HUDEP-2 (cell line): ENCODE data around the gene HACL1.

Experiments
- DNase-seq, 76 experiments: peaks; one replicate each; lab custom pipeline; 2025; ENCODE audit not compliant: unreplicated experiment in 76 of 76; lab: John Stamatoyannopoulos, UW

HACL1 gene

GRCh38 chr3:15585111-15585845 is 16.1 kb downstream of the HACL1 start:
- no peak for DNase-seq

GRCh38 chr3:15581471-15582394 is 19.6 kb downstream of the HACL1 start:
- DNase-seq: no peak

GRCh38 chr3:15579051-15579450 is 22.3 kb downstream of the HACL1 start:
- no peak for DNase-seq

- DNase-seq: no peak
These were observed 23.0 kb downstream of the HACL1 start for GRCh38 chr3:15578289-15578867.

GRCh38 chr3:15576475-15576874 is 24.9 kb downstream of the HACL1 start:
- DNase-seq: peak in 2 of 76 experiments; percentile 7

- no peak for DNase-seq
These were observed 25.9 kb downstream of the HACL1 start for GRCh38 chr3:15575446-15575845.

- no peak for DNase-seq
These were observed 29.2 kb downstream of the HACL1 start for GRCh38 chr3:15572138-15572537.

- DNase-seq: no peak
These were observed 38.2 kb downstream of the HACL1 start for GRCh38 chr3:15563190-15563589.

- DNase-seq: no peak
These were observed 38.8 kb downstream of the HACL1 start for GRCh38 chr3:15562560-15562959.

- no peak for DNase-seq
These were observed 42.8 kb downstream of the HACL1 start for GRCh38 chr3:15558581-15558980.

GRCh38 chr3:15557511-15557946 is 43.8 kb downstream of the HACL1 start:
- peak in 67 of 76 experiments; percentile 1 to 82 (median 43) for DNase-seq

- no peak for DNase-seq
These were observed 44.9 kb downstream of the HACL1 start for GRCh38 chr3:15556512-15556911.

- DNase-seq: no peak
These were observed 47.6 kb downstream of the HACL1 start for GRCh38 chr3:15553749-15554148.

GRCh38 chr3:15551902-15552301 is 49.5 kb downstream of the HACL1 start:
- no peak for DNase-seq

- DNase-seq: no peak
These were observed 51.5 kb downstream of the HACL1 start for GRCh38 chr3:15549846-15550245.

GRCh38 chr3:15542614-15543013 is 58.8 kb downstream of the HACL1 start:
- DNase-seq: no peak

- no peak for DNase-seq
These were observed 60.0 kb downstream of the HACL1 start for GRCh38 chr3:15541371-15541770.

- no peak for DNase-seq
These were observed 62.3 kb downstream of the HACL1 start for GRCh38 chr3:15539066-15539465.

- no peak for DNase-seq
These were observed 63.0 kb downstream of the HACL1 start for GRCh38 chr3:15538345-15538744.

GRCh38 chr3:15536856-15537255 is 64.5 kb downstream of the HACL1 start:
- DNase-seq: no peak

- DNase-seq: no peak
These were observed 65.6 kb downstream of the HACL1 start for GRCh38 chr3:15535732-15536131.
